Lung (tissue), 12 donors: ENCODE results near the gene CYSRT1. TPM values are rescaled to one million over a fixed set of nuclear protein-coding genes. Genes with fewer than 3 reads are reported as not detected.
A peak's percentile ranks its signal among the peaks of the same experiment; 100 is the strongest.
"Not testable (repeated sequence)": the region's sequence is repeated elsewhere in the genome, so short reads cannot be mapped to it uniquely, and the experiment has no call there.

Experiments used
- ATAC-seq: fragments of 200-7000 bp; cut with Tn5 transposase; one replicate; pipeline ENCODE4 v1.9.1; 2020; ENCODE audit warnings: moderate number of reproducible peaks; ENCODE audit not compliant: insufficient read depth, low FRiP score
- DNase-seq, 3 donors: peaks; one replicate each; pipeline ENCODE4 v3.0.0-alpha.2; 2013 to 2017
- H3K27ac ChIP-seq, 2 donors: one replicate each; pipeline ENCODE4 v1.5.1; 2013; ENCODE audit warnings: mild to moderate bottlenecking in 2 of 2, moderate library complexity in 2 of 2, control low read depth in 1 of 2, inconsistent platforms in 1 of 2, low read depth in 1 of 2, low read length in 1 of 2
- H3K27me3 ChIP-seq, 3 donors: one replicate each; pipeline ENCODE4 v1.5.1; 2013; ENCODE audit warnings: low read length in 2 of 3; ENCODE audit not compliant: control insufficient read depth in 3 of 3, insufficient read depth in 3 of 3
- H3K36me3 ChIP-seq, 4 donors: one replicate each; pipeline ENCODE4 v1.5.1; 2013; ENCODE audit warnings: low read length in 4 of 4, mild to moderate bottlenecking in 1 of 4, moderate library complexity in 1 of 4; ENCODE audit not compliant: control insufficient read depth in 4 of 4, insufficient read depth in 4 of 4
- H3K4me1 ChIP-seq, 5 donors: one replicate each; pipeline ENCODE4 v1.5.1; 2013; ENCODE audit warnings: low read length in 5 of 5, mild to moderate bottlenecking in 2 of 5, moderate library complexity in 1 of 5; ENCODE audit not compliant: control insufficient read depth in 5 of 5, insufficient read depth in 5 of 5
- H3K4me3 ChIP-seq: one replicate; pipeline ENCODE4 v1.5.1; 2013; ENCODE audit warnings: mild to moderate bottlenecking, control low read depth, moderate library complexity
- H3K9ac ChIP-seq, 2 donors: one replicate each; pipeline ENCODE4 v1.5.1; 2013; ENCODE audit warnings: low read length in 2 of 2, control low read depth in 1 of 2; ENCODE audit not compliant: insufficient read depth in 1 of 2
- H3K9me3 ChIP-seq, 4 donors: one replicate each; pipeline ENCODE4 v1.5.1; 2013; ENCODE audit warnings: low read length in 3 of 4, mild to moderate bottlenecking in 1 of 4, moderate library complexity in 1 of 4; ENCODE audit not compliant: control insufficient read depth in 4 of 4, insufficient read depth in 3 of 4
- WGBS, 2 donors: extraction: QIAGEN DNeasy Blood & Tissue Kit; methylation state at CpG; one replicate each; pipeline ENCODE4 v1.1.7; 2013; 5-methylcytosine and 5-hydroxymethylcytosine counted together
- polyA plus RNA-seq, 2 donors: library from polyadenylated mRNA; stranded (reverse); fragments of 200-250 nt; gene quantifications; one replicate each; pipeline ENCODE4 v1.2.1, GENCODE V29; 2013
- total RNA-seq, 2 donors: library from RNA; depleted of rRNA in 1 of 2; stranded (reverse); fragments of >200 nt in 1 of 2; gene quantifications; one replicate each; pipeline ENCODE4 v1.2.1, GENCODE V29; 2014 to 2021
- TF ChIP-seq, protein P1 (sequence below): IDR thresholded peaks from 2 replicates; pipeline ENCODE4 v1.5.1; 2012; ENCODE audit warnings: mild to moderate bottlenecking; ENCODE audit errors: control extremely low read depth, extremely low read depth
- donor health status: control.
- donor health status: control.
- donor health status: Bipolar disorder and iron deficiency.
- donor health status: healthy.
- donor health status: DM: yes; HTN: yes; CAD: no.

Gene CYSRT1
- total and polyA plus RNA-seq, 4 donors = 0.70 to 2.7 (median 0.92) TPM; not detected in 1

DNA sequence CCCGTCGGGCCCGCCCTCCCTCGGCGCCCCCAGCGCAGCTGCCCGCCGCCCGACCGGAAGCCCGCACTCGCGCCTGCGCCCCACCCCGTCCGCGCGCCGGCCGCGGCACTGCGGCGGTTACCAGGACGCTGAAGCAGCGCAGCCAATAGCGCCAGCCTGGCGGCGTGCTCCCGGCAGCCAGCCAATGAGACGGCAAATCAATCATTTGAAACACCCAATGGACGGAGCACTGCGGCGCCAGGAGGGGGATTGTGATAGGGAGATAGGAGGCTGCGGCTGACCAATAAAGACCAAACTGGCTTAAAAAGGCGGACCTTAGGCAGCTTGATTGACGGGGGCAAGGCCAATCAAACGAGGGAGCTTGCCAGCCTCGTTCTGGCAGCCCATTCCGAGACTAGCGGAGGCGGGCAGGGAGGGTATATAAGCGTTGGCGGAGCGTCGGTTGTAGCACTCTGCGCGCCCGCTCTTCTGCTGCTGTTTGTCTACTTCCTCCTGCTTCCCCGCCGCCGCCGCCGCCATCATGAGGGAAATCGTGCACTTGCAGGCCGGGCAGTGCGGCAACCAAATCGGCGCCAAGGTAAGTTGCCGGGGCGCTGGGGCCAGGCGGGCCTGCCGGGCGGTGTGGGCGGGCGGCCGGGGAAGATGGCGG, 16.0 kb downstream of the CYSRT1 start, which contains the start of gene TUBB4B:
TSS of gene TUBB4B (plus strand) at position 447 of the 649 bp plus-strand sequence. CDS start at position 521, 74 bp downstream.
- WGBS, 2 donors = 1% methylated on average over 52 to 67 of the region's 67 CpGs
- peak within 1 kb of the TSS; percentile 84 for H3K4me3 ChIP-seq
- peaks cover 0 to 20% (median 12%) of the 10 kb centered on the region in 4 donors for H3K36me3 ChIP-seq
- H3K27ac ChIP-seq = peak within 1 kb of the TSS; percentile 97
- peak; percentile 87 for ATAC-seq
- H3K9me3 ChIP-seq = no peaks in the 10 kb centered on the region
- peak within 1 kb of the TSS in 1 of 2 donors; percentile 53 for H3K9ac ChIP-seq
- TF ChIP-seq, protein P1, sequence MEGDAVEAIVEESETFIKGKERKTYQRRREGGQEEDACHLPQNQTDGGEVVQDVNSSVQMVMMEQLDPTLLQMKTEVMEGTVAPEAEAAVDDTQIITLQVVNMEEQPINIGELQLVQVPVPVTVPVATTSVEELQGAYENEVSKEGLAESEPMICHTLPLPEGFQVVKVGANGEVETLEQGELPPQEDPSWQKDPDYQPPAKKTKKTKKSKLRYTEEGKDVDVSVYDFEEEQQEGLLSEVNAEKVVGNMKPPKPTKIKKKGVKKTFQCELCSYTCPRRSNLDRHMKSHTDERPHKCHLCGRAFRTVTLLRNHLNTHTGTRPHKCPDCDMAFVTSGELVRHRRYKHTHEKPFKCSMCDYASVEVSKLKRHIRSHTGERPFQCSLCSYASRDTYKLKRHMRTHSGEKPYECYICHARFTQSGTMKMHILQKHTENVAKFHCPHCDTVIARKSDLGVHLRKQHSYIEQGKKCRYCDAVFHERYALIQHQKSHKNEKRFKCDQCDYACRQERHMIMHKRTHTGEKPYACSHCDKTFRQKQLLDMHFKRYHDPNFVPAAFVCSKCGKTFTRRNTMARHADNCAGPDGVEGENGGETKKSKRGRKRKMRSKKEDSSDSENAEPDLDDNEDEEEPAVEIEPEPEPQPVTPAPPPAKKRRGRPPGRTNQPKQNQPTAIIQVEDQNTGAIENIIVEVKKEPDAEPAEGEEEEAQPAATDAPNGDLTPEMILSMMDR = no peak
- H3K27me3 ChIP-seq = no peaks in the 10 kb centered on the region
- H3K4me1 ChIP-seq = peaks cover 0 to 26% (median 9%) of the 10 kb centered on the region in 5 donors
- DNase-seq = peak; percentile 100

GRCh38 chr9:137241490-137242268, 16.7 kb downstream of the CYSRT1 start:
- H3K36me3 ChIP-seq = peaks cover 0 to 20% (median 12%) of the 10 kb centered on the region in 4 donors
- TF ChIP-seq, protein P1 = no peak
- no peaks in the 10 kb centered on the region for H3K27me3 ChIP-seq
- peak overlapping the region; percentile 93 to 94 for H3K27ac ChIP-seq
- ATAC-seq = no peak
- peak overlapping the region in 1 of 2 donors; percentile 49 for H3K9ac ChIP-seq
- no peaks in the 10 kb centered on the region for H3K9me3 ChIP-seq
- H3K4me1 ChIP-seq = peaks cover 0 to 18% (median 6%) of the 10 kb centered on the region in 5 donors
- 2 to 5% methylated on average over 50 to 83 of the region's 83 CpGs for WGBS, 2 donors
- DNase-seq = no peak
- H3K4me3 ChIP-seq = peak overlapping the region; percentile 84

- TF ChIP-seq, protein P1 = no peak
- H3K4me1 ChIP-seq = peaks cover 0 to 18% (median 5%) of the 10 kb centered on the region in 5 donors
- no peaks in the 10 kb centered on the region for H3K9me3 ChIP-seq
- peak overlapping the region; percentile 84 for H3K4me3 ChIP-seq
- H3K27me3 ChIP-seq = no peaks in the 10 kb centered on the region
- peaks cover 0 to 20% (median 12%) of the 10 kb centered on the region in 4 donors for H3K36me3 ChIP-seq
- ATAC-seq = no peak
- H3K9ac ChIP-seq = peak overlapping the region in 1 of 2 donors; percentile 49
- DNase-seq = no peak
- 79 to 86% methylated on average over 36 of the region's 36 CpGs for WGBS, 2 donors
- H3K27ac ChIP-seq = peak overlapping the region; percentile 78 to 90
Observed at GRCh38 chr9:137242269-137243203, 17.6 kb downstream of the CYSRT1 start.

DNA sequence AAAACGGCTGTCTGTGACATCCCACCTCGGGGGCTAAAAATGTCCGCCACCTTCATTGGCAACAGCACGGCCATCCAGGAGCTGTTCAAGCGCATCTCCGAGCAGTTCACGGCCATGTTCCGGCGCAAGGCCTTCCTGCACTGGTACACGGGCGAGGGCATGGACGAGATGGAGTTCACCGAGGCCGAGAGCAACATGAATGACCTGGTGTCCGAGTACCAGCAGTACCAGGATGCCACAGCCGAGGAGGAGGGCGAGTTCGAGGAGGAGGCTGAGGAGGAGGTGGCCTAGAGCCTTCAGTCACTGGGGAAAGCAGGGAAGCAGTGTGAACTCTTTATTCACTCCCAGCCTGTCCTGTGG, 18.3 kb downstream of the CYSRT1 start:
- DNase-seq = not testable (repeated sequence)

More for the DNA sequence above, 18.3 kb downstream of the CYSRT1 start:
- Histone ChIP-seq H3K4me1 (peaks cover 0 to 23% (median 8%) of the 10 kb centered on the region in 5 donors), H3K36me3 (peaks cover 0 to 20% (median 12%) of the 10 kb centered on the region in 4 donors)
- H3K27ac ChIP-seq, ATAC-seq, H3K9ac ChIP-seq, H3K9me3 ChIP-seq, H3K27me3 ChIP-seq, H3K4me3 ChIP-seq: not testable (repeated sequence)
- 90 to 97% methylated on average over 18 of the region's 18 CpGs for WGBS, 2 donors
